Choroid plexus epithelial cell (primary cell): ENCODE measurements around the gene PCBP3.
"Not testable (repeated sequence)": the region's sequence is repeated elsewhere in the genome, so short reads cannot be mapped to it uniquely, and the experiment has no call there.

Experiments used
- DNase-seq: peaks from one replicate; pipeline ENCODE4 v3.0.0-alpha.2; 2010; ENCODE audit warnings: low read depth
- H3K4me3 ChIP-seq: 2 replicates; pipeline ENCODE4 v1.5.1; 2011; ENCODE audit warnings: low read depth, mild to moderate bottlenecking, control low read depth, low read length, moderate library complexity
- TF ChIP-seq, protein P1 (sequence below): conservative IDR thresholded peaks from 2 replicates; pipeline ENCODE4 v1.5.1; 2011; ENCODE audit warnings: low read depth, mild to moderate bottlenecking, control low read depth, inconsistent platforms, low read length, moderate library complexity

Gene PCBP3

DNA sequence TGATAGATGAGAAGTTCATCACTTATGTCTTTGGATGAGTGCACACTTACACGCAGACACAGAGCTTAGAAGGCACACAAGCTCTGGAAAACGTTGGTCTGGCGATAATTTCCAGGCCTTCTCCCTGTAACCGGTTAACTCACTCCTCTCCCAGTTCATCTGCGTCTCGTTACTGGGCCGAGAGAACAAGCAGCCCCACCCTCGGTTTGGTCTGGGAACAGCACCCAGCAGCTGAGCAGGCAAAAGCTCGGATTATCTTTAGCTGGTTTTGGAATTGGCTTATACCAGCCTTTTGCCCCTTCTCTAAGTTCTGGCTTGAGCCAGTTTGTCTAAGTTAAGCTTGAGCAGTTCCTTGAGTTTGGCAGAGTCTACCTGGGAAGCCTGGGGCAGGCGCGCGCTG, 310.7 kb downstream of the PCBP3 start:
- TF ChIP-seq, protein P1, sequence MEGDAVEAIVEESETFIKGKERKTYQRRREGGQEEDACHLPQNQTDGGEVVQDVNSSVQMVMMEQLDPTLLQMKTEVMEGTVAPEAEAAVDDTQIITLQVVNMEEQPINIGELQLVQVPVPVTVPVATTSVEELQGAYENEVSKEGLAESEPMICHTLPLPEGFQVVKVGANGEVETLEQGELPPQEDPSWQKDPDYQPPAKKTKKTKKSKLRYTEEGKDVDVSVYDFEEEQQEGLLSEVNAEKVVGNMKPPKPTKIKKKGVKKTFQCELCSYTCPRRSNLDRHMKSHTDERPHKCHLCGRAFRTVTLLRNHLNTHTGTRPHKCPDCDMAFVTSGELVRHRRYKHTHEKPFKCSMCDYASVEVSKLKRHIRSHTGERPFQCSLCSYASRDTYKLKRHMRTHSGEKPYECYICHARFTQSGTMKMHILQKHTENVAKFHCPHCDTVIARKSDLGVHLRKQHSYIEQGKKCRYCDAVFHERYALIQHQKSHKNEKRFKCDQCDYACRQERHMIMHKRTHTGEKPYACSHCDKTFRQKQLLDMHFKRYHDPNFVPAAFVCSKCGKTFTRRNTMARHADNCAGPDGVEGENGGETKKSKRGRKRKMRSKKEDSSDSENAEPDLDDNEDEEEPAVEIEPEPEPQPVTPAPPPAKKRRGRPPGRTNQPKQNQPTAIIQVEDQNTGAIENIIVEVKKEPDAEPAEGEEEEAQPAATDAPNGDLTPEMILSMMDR: peak; percentile 54
- peak; percentile 43 for DNase-seq
- H3K4me3 ChIP-seq: no peak overlapping the region

DNA sequence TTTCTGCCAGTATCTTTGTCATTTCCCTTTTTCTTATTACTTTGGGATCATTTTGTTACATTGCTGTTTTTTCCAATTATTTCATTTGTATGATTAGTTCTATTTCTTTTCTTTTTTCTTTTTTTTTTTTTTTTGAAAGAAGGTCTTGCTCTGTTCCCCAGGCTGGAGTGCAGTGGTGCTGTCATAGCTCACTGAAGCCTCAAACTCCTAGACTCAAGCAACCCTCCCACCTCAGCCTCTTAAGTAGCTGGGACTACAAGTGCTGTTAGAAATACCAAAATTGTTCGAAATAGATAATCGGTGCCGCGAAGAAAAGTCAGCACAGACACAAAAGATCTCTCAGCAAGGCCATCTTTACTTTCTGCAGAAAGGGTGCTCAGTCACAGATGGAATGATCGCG, 311.4 kb downstream of the PCBP3 start:
- H3K4me3 ChIP-seq: no peak overlapping the region
- no peak for DNase-seq
- TF ChIP-seq, protein P1: no peak

DNA sequence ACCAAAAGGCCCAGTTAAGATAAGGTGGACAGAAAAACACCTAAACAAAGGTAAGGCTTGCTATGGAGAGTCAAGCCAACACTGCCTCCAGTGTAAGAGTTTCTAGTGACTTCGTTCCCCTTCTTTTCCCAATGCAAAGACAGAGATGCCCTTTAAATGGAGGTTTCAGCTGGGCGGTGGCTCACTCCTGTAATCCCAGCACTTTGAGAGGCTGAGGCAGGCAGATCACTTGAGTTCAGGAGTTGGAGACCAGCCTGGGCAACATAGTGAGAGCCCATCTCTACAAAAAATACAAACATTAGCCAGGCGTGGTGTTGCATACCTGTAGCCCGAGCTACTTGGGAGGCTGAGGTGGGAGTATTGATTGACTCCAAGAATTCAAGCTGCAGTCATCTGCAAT, 314.0 kb downstream of the PCBP3 start:
- DNase-seq: no peak
- TF ChIP-seq, protein P1: no peak
- no peak overlapping the region for H3K4me3 ChIP-seq

DNA sequence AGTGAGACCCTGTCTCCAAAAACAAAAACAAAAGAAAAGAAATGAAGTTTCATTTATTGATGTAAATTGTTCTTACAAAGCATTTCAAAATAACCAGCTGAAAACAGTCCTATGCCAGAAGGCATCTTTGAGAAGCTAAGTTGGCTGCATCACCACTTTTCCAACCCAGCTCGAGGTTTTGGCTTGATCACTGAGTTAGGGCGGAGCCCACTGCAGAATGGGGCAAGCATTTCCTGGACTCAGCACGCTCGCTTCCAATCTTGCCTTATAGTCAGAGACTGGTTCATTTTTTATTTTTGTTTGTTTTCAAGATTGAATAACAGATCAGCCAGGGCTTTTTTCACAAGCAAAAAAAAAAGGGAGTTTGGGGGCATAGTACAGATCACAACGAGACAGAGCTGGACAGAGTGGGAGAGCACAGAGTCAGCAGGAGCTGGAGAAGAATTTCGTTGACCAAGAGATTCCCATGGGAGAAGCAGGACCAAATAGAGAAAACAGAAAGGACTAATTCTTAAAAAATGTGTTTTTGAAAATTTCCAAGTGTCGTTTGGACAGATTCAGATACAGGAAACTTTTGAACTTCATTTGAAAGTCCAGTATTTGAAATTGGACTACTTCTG, 314.6 kb downstream of the PCBP3 start:
- TF ChIP-seq, protein P1: no peak
- peak; percentile 47 for DNase-seq
- H3K4me3 ChIP-seq: no peak overlapping the region

DNA sequence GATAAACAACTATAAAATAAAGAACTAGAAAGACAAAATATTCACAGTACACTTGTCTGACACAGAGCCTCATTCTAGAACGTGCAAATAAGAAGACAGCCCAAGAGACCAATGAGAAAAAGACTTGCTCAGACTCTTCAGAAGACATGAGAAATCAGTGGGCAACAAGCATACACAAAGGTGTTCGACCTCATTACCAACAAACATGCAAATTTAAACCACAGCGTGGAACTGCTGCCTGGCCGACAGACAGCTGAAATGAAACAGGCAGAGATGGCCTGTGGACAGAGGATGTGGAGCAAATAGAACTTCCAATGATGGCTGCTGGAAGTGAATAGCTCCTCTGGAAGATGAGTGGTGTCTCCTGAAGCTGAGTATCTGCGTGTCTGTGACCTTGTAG, 315.7 kb downstream of the PCBP3 start:
- H3K4me3 ChIP-seq: no peak overlapping the region
- DNase-seq: no peak
- TF ChIP-seq, protein P1: no peak

DNA sequence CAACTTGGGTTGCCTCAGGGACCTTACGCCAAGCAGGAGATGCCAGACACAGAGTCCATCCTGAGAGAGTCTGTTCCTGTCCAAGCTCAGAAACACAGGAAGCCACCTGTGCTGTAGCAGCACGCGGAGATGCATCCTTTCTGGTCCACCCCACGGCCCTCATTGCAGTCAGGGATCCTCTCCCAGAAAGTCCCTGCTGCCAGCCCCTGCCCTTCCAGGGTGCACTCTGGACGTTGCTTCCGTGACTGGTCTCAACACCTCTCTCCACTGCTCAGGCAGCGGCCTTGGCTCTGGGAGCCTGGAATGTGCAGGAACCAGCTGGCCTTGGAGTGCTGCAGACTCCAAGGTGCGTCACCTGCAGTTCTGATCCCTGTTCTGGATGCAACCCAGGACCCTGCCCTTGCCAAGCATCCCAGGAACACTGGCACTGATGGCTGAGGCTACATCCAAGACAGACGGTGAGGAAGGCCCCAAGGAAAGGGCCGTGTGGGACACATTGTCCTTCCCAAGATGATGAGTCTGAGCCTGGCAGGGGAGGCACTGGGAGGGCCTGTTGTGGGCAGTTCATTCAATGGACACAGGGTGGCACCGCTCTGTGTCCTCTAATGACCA, 316.4 kb downstream of the PCBP3 start:
- H3K4me3 ChIP-seq: no peak overlapping the region
- no peak for DNase-seq
- TF ChIP-seq, protein P1: no peak

DNA sequence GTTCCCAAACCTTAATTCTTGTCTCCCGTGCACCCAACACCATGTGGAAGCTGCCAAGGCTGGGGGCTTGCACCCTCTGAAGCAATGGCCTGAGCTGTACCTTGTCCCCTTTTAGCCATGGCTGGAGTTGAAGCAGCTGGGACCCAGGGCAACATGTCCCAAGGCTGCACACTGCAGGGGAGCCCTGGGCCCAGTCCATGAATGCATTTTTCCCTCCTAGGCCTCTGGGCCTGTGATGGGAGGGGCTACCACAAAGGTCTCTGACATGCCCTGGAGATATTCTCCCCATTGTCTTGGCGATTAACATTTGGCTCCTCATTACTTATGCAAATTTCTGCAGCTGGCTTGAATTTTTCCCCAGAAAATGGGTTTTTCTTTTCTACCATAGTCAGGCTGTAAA, 317.9 kb downstream of the PCBP3 start:
- H3K4me3 ChIP-seq, DNase-seq: not testable (repeated sequence)
